HG03354 (cell line): ENCODE data around the gene TK1.

Experiments used
- ATAC-seq: cut with Tn5 transposase; IDR thresholded peaks from one replicate; pipeline ENCODE4 v1.9.1; 2021; ENCODE audit warnings: mild to moderate bottlenecking; ENCODE audit not compliant: unreplicated experiment, poor library complexity, severe bottlenecking

TK1 gene

DNA sequence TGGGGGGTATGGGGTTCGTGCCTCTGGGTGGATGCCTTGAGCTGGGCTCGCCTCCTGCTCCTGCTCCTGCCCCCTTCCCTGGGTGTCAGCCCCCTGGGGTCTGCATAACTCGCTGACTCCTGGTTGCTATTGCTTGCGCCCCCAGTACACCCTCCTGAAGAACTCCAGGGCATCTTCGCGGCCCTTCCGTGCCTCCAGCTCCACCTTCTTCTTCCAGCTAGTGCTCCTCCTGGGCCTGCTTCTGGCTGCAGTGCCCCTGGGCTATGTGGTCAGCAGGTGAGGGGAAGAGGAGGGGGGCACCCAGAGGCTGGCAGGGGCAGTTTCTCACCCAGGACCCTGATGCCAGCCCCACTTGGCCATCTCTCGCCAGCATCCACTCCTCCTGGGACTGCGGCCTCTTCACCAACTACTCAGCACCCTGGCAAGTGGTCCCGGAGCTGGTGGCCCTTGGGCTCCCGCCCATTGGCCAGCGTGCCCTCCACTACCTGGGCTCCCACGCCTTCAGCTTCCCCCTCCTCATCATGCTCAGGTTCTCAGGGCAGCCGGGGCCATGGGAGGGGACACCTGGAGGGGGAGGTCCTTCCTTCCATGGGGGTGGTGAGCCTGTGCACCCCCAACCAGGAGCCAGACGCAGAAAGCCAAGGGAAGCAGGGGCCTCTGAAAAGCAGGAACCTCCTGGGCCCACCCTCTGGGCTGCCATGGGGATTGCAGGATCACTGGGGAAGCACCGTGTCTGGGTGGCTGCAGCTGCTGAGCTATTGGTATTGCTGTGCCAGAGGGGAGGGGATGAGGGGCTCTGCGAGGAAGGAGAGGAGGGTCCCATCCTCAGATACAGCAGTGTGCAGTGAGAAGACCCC lies 48.4 kb downstream of the TK1 start:
- ATAC-seq, result no peak

DNA sequence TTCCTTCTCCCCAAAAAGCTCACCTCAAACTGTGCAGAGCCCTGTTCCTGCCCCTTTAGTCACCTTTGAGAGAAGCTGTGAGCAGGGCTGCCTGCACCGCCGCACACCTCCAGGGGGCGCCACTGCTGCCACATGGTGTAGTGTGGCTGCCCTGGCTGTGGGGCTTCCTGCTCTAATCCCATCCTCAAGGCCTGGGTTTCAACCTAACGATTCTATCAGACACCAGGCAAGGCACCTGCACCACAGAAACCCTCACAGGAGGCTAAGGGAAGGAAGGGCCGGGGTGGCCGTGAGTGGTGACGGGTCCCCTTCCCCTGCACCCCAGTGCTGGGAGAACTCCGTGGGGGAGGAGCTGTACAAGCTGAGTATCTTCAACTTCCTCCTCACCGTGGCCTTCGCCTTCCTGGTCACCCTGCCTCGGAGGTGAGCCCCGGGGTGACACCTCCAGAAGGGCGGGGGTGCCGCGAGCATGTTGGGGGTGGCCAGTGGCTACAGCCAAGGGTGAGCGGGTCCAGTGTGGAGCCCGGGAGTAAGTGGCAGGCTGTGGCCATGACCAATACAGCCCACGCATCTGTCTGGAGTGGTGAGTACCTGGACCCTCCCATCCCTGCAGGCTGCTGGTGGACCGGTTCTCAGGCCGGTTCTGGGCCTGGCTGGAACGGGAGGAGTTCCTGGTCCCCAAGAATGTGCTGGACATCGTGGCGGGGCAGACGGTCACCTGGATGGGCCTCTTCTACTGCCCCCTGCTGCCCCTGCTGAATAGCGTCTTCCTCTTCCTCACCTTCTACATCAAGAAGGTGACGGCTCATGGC lies 49.3 kb downstream of the TK1 start:
- no peak for ATAC-seq

DNA sequence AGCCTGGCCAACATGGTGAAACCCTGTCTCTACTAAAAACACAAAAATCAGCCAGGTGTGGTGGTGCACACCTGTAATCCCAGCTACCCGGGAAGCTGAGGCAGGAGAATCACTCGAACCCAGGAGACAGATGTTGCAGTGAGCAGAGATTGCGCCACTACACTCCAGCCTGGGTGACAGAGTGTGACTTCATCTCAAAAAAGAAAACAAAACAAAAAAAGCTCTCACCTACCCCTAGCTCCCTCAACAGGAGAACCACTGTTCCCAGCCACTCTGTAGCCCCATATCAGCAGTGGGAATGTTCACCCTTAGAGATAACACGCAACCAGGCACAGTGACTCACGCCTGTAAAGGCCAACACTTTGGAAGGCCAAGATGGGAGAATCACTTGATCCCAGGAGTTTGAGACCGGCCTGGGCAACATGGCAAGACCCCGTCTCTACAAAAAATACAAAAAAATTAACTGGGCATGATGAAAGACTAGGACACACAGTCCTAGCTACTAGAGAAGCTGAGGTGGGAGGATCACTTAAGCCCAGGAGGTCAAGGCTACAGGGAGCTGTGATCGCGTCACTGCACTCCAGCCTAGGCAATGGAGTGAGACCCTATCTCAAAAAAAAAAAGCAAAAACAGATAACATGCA lies 50.9 kb downstream of the TK1 start:
- no peak for ATAC-seq

DNA sequence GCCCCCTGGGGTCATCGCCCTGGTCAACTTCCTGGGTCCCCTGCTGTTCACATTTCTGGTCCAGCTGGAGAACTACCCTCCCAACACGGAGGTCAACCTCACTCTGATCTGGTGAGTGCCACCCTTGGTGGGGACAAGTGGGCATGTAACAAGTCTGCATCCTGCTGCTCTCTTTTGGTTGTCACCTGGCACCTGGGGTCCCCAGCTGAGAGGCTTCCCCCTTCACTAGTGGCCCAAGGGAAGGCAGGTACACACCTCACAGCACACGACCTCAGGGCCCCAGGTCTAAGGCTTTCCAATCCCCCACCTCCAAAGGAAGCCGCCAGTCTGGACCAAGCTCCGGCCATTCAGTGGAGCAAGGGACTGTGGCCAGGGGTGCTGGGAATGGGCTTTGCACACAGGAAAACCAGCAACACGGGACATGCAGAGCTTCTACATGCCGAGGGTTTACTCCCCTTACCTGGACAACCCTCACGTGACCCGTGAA lies 51.9 kb downstream of the TK1 start:
- ATAC-seq, result no peak

DNA sequence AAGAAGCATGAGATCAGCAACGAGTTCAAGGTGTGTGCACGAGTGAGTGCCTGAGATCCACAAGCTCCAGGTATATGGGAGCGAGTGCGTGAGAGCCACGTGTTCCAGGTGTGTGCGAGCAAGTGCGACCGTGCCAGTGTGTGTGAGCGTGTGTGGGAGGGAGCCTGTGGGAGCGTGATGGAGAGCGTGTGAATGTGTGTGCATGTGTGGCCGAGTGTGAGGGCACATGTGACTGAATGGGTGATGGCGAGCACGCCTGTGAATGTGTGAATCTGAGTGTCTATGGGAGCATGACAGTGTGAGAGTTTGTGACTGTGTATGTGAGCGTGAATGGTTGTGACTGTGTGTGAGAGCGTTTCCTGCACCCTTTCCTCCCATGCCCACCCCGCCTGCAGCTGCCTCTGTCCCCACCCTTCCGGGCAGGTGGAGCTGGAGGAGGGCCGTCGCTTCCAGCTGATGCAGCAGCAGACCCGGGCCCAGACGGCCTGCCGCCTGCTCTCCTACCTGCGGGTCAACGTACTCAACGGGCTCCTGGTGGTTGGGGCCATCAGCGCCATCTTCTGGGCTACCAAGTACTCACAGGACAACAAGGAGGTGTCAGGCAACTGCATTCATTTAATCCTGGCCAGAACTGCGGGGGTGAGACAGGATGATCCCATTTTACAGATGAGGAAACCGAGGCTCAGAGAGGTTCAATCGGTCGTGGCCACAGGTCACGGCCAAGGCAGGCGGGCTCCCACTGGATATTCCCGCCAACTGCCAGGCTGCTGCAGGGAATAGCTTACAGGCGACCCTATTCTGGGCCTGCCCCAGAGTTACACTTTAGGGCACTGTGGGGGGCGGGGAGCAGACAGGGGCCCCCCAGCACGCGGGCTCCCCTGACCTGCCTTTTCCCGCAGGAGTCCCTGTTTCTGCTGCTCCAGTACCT lies 52.6 kb downstream of the TK1 start:
- ATAC-seq, result no peak

DNA sequence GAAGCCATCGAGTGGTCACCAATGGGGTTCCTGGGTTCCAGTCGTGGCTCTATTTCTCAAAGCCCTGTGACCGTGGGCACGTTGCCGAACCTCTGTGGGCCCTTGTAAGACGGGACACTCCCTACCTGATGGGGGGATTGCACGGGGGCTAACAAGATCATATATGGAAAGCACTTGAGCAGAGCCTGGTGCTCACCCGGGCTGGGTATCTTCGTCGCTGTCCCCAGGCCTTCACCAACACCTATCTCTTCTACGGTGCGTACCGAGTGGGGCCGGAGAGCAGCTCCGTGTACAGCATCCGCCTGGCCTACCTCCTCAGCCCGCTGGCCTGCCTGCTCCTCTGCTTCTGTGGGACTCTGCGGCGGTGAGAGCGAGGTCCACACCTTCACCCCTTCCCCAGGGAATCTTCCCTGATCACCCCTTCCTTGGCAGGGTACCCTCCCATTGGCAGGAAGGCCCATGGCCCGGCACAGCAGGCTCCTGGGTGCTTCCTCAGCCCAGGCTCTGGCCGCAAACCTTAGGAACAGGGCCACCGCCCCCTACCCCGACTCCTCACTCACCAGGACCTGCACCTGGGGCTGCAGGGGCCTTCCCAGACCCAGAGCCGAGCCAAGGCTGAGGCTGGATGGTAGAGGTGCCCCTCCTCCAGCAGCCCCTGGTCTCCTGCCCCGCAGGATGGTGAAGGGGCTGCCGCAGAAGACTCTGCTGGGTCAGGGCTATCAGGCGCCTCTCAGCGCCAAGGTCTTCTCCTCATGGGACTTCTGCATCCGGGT lies 53.5 kb downstream of the TK1 start:
- ATAC-seq, result no peak

DNA sequence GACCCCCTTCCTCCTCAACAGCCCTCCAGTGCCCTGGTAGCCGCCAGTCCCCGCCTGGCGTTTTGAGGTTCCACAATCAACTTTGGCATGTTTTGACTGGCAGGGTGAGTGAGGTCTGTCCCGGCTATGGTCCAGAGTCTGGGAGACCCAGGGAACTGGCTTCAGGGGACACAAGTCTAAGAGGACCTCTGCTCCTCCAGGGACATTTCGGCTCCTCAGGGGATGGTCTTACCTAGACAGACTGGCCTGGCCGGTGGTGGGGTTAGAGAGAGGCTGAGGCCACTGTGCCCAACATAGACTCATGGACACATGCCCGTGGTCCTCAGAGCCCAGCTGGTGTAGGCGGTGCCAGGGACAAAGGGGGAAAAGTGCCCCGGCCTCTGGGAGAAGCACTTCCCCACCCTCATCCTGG lies 54.1 kb downstream of the TK1 start:
- no peak for ATAC-seq

DNA sequence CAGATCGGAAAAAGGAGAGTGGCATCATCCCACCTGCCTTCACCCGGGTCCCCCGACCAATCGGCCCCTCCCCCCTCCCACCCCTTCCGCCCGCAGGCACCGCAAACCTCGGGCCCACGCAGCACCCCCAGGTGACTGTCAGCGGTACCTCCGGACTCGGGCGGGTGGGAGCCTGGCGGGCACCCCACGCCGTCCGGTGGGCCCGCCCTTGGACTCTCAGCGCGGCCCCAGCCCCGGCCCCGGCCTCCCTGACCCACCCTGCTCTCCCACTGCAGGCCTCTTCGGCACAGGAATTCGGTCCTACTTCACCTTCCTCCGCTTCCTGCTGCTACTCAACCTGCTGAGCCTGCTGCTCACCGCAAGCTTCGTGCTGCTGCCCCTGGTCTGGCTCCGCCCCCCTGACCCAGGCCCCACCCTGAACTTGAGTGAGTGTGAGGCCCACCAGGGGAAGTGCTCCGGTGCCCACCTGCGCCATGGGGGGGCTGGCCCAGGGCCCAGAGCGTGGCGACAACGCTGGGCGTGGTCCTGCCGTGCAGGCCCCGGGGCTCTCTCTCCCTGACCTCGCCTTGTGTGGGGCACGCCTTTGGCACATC lies 54.7 kb downstream of the TK1 start:
- ATAC-seq, result no peak

DNA sequence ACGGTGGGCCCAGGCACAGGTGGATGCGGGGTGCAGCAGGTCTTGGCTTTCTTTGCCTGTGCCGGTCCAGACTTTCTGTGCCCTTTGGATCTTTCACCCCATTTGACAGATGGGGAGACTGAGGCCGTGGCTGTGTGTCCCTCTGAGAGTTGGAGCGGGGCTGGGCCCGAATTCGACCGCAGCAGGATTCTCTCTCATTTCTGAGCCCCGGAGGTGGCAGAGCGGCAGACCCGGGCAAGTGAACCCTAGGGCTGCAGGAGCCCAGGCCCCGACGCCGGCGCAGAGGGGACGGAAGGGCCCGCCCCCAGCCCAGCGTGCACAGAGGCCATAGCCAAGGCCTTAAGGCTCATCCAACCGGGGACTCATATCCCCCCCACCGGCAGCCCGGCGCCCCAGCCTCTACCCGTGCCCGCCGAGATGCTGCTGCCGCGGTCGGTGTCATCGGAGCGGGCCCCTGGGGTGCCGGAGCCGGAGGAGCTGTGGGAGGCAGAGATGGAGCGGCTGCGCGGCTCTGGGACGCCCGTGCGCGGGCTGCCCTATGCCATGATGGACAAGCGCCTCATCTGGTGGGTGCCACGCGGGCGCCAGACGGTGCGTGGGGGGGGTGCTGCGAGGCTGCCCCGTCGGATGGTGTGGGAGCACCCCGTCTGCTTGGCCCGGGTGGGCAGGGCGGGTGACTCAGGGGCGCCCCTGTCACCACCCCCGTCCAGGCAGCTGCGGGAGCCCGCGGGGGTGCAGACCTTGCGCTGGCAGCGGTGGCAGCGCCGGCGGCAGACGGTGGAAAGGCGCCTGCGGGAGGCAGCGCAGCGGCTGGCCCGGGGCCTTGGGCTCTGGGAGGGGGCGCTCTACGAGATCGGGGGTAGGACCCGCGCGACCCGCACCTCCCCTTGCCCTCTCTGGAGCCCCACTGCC lies 55.4 kb downstream of the TK1 start:
- no peak for ATAC-seq

DNA sequence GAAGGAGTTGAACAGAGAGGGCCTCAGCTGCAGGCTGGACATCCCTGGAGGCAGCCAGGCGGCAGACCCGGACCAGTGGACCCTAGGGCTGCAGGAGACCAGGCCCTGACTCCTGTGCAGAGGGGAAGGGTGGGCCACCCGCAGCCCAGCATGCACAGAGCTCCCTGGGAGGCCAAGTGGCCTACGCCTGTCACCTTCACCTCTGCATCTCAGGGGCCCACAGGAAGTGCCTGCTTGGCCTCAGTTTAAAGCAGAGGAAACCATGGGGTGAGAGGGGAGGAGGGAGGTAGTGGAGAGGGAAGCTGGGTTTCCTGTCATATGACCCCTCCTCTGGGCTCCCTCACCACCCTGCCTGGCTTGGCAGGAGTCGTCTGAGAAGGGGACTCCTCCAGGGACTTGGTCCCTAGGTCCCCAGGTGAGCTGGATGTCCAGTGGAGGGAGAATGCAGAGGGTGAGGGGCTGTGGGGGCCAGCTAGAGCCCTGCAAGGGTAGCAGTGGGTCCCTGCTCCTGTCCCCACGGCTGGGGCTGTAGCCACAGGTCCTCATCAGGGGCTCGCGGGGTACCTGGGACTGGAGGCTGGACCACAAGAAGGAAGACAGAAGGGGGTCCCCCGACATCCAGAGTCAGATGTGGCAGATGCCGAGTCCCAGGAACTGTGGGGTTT lies 56.3 kb downstream of the TK1 start, which contains the start of gene TMC8:
TMC8 (plus strand) TSS at position 335 of the 665 bp plus-strand sequence. CDS start 818 bp downstream, outside the sequence.
- ATAC-seq, result peak; percentile 21

DNA sequence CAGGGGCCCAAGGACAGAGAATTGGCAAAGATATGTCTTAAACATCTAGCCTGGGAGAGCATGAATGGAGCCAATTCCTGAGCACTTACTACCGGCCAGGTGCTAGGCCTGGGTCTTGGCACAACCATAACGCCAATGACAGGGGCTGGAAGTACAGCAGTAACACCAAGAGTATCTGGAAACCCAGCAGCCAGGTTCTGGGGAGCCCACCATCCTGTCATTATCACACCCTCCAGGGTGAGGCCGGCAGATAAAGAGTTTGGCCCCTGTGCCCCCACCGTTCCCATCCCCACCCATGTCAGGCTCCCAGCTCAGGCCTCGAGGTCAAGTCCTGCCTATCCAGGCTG lies 56.8 kb downstream of the TK1 start:
- ATAC-seq, result no peak

DNA sequence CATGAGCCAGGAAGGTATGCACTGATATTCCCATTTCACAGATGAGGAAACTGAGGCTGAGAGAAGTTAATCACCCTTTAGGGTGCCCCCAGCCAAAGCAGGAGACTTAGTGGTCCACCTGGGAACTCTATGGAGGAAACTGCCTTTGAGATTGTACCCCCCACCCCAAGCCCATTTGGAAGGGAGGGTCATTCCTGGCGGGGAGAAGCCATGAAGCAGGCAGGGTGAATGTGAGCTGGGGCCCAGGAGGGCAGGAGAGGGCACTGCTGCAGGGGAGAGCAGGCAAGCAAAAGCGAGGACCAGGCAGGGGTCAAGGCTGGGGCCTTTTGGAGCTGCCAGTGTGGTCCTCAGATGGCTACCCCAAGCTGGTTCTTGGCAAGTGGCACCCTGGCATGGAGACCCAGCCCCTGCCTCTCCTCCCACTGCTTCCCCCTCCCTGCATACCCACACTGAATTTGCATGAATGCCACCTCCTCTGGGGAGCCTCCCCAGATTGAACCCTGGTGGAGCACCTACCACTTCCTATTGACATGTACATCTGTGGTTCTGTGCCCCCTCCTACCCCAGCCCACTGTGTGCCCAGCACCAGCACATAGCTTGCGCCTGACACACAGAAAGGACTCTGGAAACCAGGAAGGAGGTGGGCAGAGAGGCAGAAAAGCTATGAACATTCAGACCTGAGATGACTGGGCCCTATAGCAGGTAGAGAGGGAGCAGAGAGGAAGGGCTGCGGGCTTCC lies 57.3 kb downstream of the TK1 start:
- ATAC-seq, result no peak

DNA sequence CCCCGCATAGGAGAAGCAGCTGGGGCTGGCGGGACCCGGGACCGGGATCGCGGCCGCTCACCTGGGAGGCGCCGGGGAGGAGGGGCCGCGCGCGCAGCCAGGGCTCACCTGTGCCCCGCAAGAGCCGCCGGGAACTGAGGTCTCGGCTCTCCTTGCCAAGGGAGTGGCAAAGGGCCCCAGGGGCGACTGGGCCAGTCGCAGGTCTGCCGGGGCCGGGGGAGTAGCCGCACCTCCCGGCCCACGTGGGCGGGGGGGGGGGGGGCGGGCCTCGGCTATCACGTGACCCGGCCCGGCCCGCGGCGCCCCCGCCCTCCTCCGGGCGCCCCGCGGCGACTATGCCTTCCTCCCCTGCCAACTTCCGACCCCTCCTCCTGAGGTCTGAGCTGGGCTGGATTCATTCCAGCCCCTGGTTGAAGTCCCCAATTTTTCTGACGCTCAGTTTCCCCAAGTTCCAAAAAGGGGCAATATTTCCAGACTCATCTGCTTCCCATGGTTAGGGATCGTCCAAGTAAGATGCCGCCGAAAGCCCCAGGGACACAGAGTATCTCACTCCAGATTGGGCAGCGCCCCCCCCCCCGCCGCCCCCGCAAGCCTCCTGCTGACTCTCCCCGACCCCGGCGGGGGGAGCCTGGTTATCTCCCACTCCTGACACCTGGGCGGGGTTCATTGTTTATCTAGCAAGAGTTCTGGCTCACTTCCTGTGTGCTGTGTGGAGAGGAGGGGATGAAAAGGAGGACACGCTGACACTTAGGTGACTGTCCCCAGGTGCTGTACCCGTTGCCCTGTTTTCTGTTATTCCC lies 58.1 kb downstream of the TK1 start, which contains the start of gene TMC6:
TMC6 (minus strand) TSS at position 205 of the 800 bp plus-strand sequence. CDS start 1,923 bp downstream, outside the sequence.
- no peak for ATAC-seq

DNA sequence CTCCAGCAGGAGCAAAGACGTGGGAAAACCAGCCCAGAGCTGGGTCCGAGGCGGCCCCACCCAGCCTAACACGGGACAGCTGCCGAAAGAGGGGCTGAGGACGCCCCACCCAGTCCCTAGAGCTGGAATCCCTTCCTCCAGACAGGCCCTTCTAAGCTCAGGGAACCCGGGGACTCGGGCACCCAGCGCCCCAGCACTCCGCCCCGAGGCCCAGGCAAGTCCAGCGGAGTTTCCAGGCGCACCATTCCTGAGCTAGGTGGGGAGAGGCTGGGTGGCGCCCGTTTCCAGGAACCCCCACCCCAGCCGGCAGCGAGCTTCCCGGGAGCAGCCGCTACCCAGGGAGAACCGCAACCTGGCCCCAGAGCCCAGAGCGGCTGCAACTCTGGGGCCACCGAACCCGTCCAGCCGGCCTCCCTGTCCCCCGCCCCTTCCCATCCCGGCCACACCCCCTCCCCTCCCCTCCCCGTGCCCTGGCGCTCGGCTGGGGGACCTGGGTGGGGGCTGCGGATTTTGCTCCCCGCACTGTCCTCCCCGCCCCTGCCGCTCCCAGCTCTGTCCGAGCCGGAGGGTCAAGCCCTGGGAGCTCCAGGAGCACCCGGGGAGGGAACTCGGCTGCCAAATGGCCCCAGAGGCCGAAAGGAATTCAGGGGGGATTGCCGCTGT lies 58.8 kb downstream of the TK1 start:
- no peak for ATAC-seq
